ENCODE measurements around the gene DICER1.

DNA sequence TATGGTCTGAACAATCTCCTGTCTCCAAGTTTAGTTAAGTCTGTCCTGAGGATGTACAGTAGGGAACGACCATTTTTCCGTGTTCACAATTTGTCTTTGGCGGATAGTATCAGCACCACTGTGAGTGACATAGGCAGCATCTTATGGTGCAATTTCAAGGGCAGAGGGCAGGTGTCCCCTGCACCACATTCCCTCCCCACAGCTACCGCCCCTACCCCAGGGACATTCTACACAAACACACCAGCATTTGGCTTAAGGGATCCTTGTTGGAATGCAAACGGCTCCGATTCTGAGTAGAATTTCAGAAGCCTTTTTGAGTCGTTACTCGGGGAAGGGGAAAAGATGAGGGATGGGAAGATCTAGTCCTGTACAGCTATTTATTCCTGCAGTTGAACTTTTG lies 25.1 kb upstream of the DICER1 start:
- TF ChIP-seq, protein P1, sequence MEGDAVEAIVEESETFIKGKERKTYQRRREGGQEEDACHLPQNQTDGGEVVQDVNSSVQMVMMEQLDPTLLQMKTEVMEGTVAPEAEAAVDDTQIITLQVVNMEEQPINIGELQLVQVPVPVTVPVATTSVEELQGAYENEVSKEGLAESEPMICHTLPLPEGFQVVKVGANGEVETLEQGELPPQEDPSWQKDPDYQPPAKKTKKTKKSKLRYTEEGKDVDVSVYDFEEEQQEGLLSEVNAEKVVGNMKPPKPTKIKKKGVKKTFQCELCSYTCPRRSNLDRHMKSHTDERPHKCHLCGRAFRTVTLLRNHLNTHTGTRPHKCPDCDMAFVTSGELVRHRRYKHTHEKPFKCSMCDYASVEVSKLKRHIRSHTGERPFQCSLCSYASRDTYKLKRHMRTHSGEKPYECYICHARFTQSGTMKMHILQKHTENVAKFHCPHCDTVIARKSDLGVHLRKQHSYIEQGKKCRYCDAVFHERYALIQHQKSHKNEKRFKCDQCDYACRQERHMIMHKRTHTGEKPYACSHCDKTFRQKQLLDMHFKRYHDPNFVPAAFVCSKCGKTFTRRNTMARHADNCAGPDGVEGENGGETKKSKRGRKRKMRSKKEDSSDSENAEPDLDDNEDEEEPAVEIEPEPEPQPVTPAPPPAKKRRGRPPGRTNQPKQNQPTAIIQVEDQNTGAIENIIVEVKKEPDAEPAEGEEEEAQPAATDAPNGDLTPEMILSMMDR (IDR thresholded peaks at IDR 0.05; ENCODE audit: poor library complexity): no peak
- TF ChIP-seq EZH2phosphoT487 (IDR thresholded peaks at IDR 0.05; ENCODE audit: low read depth, severe bottlenecking, unreplicated experiment) (no peak), EZH2 (IDR thresholded peaks at IDR 0.05; ENCODE audit: borderline replicate concordance) (no peak)

All from hepatocyte (in vitro differentiated cells).